Measurements from ENCODE around the gene TSPAN32. TPM values are rescaled to one million over a fixed set of nuclear protein-coding genes. Genes with fewer than 3 reads are reported as not detected.
"Not testable (repeated sequence)": the region's sequence is repeated elsewhere in the genome, so short reads cannot be mapped to it uniquely, and the experiment has no call there.

The TSPAN32 gene
- total RNA-seq, 2 experiments from 2014 or later = 6.0 to 7.6 TPM

DNA sequence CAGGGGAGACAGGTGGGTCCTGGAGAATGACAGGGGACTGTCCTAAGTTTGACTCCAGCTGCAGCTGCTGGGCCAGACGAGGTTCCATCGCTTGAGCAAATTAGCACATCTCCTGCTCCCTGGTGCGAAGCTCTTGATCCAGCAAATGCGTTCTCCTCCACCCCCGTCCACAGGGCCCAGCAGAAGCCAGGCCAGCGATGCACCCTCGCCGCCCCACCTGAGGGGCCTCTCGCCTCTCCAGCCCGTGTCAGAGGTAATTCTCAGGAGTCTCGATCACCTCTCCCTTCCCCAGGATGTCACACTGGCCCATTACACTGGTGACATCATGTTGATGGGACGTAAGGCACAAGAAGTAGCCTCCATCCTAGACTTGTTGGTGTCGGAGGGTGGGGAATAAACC is 55.8 kb downstream of the TSPAN32 start:
- H3K36me3 Mint-ChIP-seq (ENCODE audit: low read depth); H3K4me3 Mint-ChIP-seq; CTCF ChIA-PET; ATAC-seq; POLR2A ChIA-PET; H3K9me3 Mint-ChIP-seq (ENCODE audit: low read depth); H3K4me1 Mint-ChIP-seq; DNase-seq; H3K27me3 Mint-ChIP-seq; H3K27ac Mint-ChIP-seq; intact Hi-C loops (cut with DNase I, micrococcal nuclease): not testable (repeated sequence)

DNA sequence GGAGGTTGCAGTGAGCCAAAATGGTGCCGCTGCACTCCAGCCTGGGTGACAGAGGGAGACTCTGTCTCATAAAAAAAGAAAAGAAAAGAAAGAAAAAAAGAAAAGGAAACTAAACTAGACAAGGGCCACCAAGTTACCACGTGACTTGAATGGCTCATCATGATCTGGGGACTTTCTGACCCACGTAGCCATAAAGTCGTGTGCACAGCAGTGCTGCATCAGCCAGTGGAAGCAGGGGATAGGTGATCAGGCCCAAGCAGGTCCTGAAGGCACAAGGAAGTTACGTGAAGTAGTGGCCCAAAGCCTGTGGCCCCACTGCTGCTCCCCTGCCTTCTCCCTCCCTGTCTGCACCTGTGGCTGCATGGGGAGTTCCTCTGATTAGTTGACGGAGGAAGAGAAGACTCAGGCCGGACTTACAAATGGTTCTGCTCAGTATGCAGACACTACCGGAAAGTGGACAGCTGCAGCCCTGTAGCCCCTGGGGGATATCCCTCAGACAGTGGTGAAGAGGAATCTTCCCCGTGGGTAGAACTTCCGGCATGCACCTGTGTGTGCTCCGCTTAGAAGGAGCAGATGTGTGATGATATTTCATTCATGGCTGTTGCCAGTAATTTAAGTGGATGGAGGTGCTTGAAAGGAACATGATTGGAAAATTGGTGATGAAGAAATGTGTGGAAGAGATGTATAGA is 57.1 kb downstream of the TSPAN32 start:
- POLR2A ChIA-PET = no interaction called here
- no peak overlapping the region for H3K27ac Mint-ChIP-seq
- no peaks in the 10 kb centered on the region for H3K4me1 Mint-ChIP-seq
- H3K9me3 Mint-ChIP-seq (ENCODE audit: low read depth) = no peaks in the 10 kb centered on the region
- H3K36me3 Mint-ChIP-seq (ENCODE audit: low read depth) = no peaks in the 10 kb centered on the region
- H3K4me3 Mint-ChIP-seq = no peak overlapping the region
- ATAC-seq (no peak), DNase-seq (no peak)
- intact Hi-C loops (cut with DNase I, micrococcal nuclease) = no loop called here
- no peaks in the 10 kb centered on the region for H3K27me3 Mint-ChIP-seq
- CTCF ChIA-PET = interaction anchor here (0.6 to 0.8 kb wide), 2 partner anchors 54 to 58 kb away, joined by 3 read pairs; no protein-coding TSS in a partner anchor

DNA sequence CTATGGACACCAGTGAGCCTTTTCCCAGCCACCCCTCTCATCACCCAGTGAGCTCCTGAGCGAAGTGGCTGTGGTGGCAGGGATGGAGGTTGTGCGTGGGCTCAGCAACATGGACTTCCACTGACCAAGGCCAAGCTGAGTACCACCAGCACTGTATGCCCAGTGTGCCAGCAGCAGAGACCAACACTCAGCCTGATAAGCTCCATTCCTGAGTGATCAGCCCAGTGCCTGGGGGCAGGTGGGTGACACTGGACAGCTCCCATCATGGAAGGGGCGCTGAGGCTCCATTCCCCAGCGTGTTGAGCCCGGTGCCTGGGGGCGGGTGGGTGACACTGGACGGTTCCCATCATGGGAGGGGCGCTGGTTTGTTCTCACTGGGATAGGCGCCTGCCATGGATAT is 57.7 kb downstream of the TSPAN32 start:
- ATAC-seq (no peak), DNase-seq (no peak)
- ChIA-PET POLR2A (no interaction called here), CTCF (interaction anchor here (0.5 to 0.6 kb wide), 2 partner anchors 55 to 186 kb away, joined by 3 read pairs; no protein-coding TSS in a partner anchor)
- intact Hi-C loops (cut with DNase I, micrococcal nuclease) = no loop called here
- no peaks in the 10 kb centered on the region for H3K27me3 Mint-ChIP-seq
- no peak overlapping the region for H3K4me3 Mint-ChIP-seq
- H3K27ac Mint-ChIP-seq = no peak overlapping the region
- no peaks in the 10 kb centered on the region for H3K36me3 Mint-ChIP-seq (ENCODE audit: low read depth)
- H3K9me3 Mint-ChIP-seq (ENCODE audit: low read depth) = no peaks in the 10 kb centered on the region
- no peaks in the 10 kb centered on the region for H3K4me1 Mint-ChIP-seq

DNA sequence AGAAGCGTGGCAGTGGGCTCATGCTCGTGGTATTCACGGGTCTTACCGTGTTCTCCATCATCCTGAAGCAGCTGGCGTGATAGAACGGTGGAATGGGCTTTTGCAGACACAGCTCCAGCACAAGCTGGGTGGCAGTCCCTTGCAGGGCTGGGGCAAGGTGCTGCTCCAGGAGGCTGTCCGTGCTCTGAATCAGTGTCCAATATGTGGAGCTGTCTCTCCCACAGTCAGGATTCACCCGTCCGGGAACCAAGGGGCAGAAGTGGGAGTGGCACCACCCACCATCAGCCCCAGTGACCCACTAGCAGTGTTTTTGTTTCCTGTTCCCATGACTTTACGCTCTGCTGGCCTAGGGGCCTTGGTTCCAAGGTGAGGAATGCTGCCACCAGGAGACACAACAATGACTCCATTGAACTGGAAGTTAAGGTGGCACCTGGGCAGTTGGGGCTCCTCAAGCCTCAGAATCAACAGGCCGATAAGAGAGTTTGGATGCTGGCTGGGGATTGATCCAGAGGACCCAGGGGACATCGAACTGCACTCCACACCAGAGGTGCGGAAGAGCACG is 58.3 kb downstream of the TSPAN32 start:
- no peaks in the 10 kb centered on the region for H3K27me3 Mint-ChIP-seq
- intact Hi-C loops (cut with DNase I, micrococcal nuclease) = no loop called here
- ChIA-PET POLR2A (no interaction called here), CTCF (interaction anchor here (0.5 kb wide), 1 partner anchor 186 kb away, joined by 3 read pairs; no protein-coding TSS in a partner anchor)
- no peak overlapping the region for H3K27ac Mint-ChIP-seq
- ATAC-seq (no peak), DNase-seq (no peak)
- H3K4me3 Mint-ChIP-seq = no peak overlapping the region
- no peaks in the 10 kb centered on the region for H3K4me1 Mint-ChIP-seq
- H3K9me3 Mint-ChIP-seq (ENCODE audit: low read depth) = no peaks in the 10 kb centered on the region
- H3K36me3 Mint-ChIP-seq (ENCODE audit: low read depth) = no peaks in the 10 kb centered on the region

DNA sequence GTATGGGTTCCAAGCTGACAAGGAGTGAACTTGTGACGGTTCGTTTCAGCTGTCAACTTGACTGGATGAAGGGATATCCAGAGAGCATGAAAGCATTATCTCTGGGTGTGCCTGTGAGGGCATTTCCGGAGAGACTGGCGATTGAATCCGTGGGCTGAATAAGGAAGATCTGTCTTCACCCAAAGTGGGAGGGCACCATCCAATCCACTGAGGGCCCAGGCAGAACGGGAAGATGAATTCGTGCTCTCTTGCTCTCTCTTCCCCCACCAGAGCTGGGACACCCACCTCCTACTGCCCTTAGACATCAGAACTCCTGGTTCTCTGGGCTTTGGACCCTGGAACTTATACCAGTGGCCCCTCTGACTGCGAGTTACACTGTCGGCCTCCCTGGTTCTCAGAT is 59.8 kb downstream of the TSPAN32 start:
- H3K4me3 Mint-ChIP-seq = no peak overlapping the region
- intact Hi-C loops (cut with DNase I, micrococcal nuclease) = no loop called here
- POLR2A ChIA-PET = no interaction called here
- DNase-seq = no peak
- H3K4me1 Mint-ChIP-seq = no peaks in the 10 kb centered on the region
- H3K27ac Mint-ChIP-seq = no peak overlapping the region
- no peaks in the 10 kb centered on the region for H3K36me3 Mint-ChIP-seq (ENCODE audit: low read depth)
- H3K27me3 Mint-ChIP-seq = no peaks in the 10 kb centered on the region
- no peaks in the 10 kb centered on the region for H3K9me3 Mint-ChIP-seq (ENCODE audit: low read depth)
- no peak for ATAC-seq
- CTCF ChIA-PET = no interaction called here

DNA sequence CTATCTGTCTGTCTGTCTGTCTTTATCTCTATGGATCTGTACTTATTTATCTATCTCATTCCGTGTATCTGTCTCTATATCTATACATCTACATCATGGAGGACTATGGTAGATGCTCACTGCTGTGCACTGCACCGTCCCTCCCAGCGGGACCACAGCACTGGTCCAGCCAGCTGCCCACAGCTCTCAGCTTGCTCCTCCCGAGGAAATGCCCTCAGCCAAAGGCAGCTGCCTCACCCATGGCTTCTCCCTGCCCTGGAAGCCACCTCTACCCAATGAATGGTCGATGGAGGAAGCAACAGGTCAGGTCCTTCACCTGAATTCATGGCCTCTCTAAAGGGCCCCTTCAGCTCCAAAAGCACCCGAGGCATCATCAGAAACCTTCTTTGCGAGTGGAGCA is 60.6 kb downstream of the TSPAN32 start:
- CTCF ChIA-PET = no interaction called here
- intact Hi-C loops (cut with DNase I, micrococcal nuclease) = no loop called here

DNA sequence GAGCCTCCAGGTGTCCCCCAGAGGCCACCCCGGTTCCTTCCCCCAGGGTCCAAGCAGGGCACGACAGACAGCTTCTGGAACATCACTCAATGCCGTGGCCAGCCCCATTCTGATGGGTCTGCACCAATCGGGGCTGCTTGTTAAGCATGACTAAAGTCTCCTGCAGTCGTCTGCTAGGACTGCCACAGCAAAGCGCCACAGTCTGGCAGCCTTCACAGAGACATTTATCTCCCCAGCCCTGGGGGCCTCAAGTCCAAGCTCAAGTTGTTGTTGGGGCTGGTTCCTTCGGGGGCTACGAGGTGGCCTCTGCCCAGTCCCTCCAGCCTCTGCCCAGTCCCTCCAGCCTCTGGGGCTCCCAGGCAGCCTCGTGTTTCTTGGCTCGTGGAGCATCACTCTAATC is 61.3 kb downstream of the TSPAN32 start:
- ChIA-PET POLR2A (no interaction called here), CTCF (interaction anchor here (0.6 kb wide), 1 partner anchor 169 kb away, joined by 3 read pairs; no protein-coding TSS in a partner anchor)
- intact Hi-C loops (cut with DNase I, micrococcal nuclease) = no loop called here
- no peaks in the 10 kb centered on the region for H3K9me3 Mint-ChIP-seq (ENCODE audit: low read depth)
- H3K27me3 Mint-ChIP-seq = no peaks in the 10 kb centered on the region
- no peak overlapping the region for H3K4me3 Mint-ChIP-seq
- no peaks in the 10 kb centered on the region for H3K36me3 Mint-ChIP-seq (ENCODE audit: low read depth)
- no peak overlapping the region for H3K27ac Mint-ChIP-seq
- no peak for ATAC-seq
- no peak for DNase-seq
- no peaks in the 10 kb centered on the region for H3K4me1 Mint-ChIP-seq

More for the DNA sequence above, 60.6 kb downstream of the TSPAN32 start:
- no peak overlapping the region for H3K27ac Mint-ChIP-seq
- DNase-seq (no peak), ATAC-seq (no peak)
- no peaks in the 10 kb centered on the region for H3K36me3 Mint-ChIP-seq (ENCODE audit: low read depth)
- H3K4me3 Mint-ChIP-seq = no peak overlapping the region
- H3K4me1 Mint-ChIP-seq = no peaks in the 10 kb centered on the region
- no peaks in the 10 kb centered on the region for H3K27me3 Mint-ChIP-seq
- no peaks in the 10 kb centered on the region for H3K9me3 Mint-ChIP-seq (ENCODE audit: low read depth)
- POLR2A ChIA-PET = no interaction called here

DNA sequence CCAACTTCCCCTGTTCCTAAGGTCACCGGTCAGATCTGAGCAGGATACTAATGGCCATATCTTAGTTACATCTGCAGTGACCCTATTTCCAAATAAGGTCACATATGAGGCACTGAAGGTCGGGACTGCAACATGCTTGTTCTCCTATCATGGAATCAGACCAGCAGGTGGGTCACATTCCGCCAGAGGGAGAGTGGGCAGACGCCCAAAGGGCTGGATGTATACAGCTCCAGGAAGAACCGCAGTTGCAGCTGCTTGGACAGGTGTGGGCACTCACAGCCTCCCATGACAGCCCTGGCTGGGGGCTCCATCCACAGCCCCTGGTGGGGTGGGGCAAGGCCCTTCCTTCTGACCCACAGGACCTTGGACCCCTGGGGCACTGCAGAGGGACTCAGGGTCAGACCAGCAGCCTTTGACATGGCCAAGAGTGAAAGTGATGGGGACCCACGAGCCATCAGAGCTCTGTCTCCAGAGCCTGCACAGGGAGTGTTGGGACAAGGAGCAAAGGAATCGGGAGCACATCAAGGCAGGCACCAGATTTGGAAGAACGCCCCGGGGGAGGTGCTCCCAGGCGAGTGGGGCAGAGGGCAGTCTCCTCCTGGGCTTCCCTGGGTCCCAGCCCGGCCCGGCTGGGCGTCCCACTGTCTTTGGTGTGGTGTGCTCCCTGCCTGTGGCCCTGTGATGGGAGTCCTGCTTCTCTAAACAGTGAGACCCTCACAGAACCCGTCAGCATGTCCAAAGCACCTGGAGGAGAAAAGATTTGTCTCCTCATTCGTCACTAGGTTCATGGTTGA is 62.0 kb downstream of the TSPAN32 start:
- H3K4me3 Mint-ChIP-seq = no peak overlapping the region

DNA sequence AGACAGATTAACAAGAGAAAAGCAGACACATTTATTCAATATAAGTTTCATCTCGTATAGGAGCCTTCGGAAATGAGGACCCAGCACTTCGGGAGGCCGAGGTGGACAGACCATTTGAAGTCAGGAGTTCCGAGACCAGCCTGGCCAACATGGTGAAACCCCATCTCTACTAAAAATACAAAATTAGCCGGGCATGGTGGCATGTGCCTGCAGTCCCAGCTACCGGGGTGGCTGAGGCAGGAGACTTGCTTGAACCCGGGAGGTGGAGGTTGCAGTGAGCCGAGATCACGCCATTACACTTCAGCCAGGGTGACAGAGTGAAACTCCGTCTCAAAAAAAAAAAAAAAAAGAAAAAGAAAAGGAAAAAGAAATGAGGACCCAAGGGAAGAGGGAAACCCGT is 62.6 kb downstream of the TSPAN32 start:
- H3K4me3 Mint-ChIP-seq; CTCF ChIA-PET; H3K9me3 Mint-ChIP-seq (ENCODE audit: low read depth); H3K4me1 Mint-ChIP-seq; H3K36me3 Mint-ChIP-seq (ENCODE audit: low read depth); H3K27ac Mint-ChIP-seq; intact Hi-C loops (cut with DNase I, micrococcal nuclease); DNase-seq; POLR2A ChIA-PET; ATAC-seq; H3K27me3 Mint-ChIP-seq: not testable (repeated sequence)

More for the DNA sequence above, 62.0 kb downstream of the TSPAN32 start:
- ChIA-PET POLR2A (no interaction called here), CTCF (no interaction called here)
- H3K27ac Mint-ChIP-seq = no peak overlapping the region
- H3K27me3 Mint-ChIP-seq = no peaks in the 10 kb centered on the region
- no peaks in the 10 kb centered on the region for H3K36me3 Mint-ChIP-seq (ENCODE audit: low read depth)
- no peaks in the 10 kb centered on the region for H3K9me3 Mint-ChIP-seq (ENCODE audit: low read depth)
- no peaks in the 10 kb centered on the region for H3K4me1 Mint-ChIP-seq
- no peak for ATAC-seq
- intact Hi-C loops (cut with DNase I, micrococcal nuclease) = no loop called here
- no peak for DNase-seq

DNA sequence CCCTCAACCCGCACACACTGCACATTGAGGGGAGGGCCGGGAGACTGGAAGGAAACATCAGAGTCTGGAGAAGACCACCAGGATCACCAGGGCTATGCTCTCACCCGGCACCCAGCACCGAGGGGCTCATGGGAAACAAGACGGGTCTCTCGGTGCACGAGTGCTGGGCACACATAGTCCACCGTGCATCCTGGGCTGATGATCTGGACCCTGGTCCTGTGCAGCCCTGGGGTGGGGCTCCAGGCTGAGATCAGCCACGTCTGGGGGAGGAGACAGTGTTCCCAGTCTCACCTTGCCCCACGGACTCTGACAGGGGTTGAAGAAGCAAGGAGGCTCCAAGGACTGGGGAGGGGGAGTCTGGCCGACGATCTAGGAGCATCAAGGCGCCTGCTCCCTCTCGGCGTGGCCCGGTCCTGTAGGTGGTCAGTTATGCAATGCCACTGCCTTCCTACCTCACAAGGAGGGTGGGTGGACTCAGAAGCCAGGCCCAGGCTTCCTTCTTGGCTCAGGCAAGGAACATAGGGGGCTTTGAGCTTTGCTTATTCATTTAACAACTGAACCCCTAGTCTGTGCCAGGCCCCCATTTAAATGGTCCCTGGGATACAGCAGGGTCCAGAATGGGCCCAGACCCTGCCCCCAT is 63.9 kb downstream of the TSPAN32 start:
- ChIA-PET CTCF (interaction anchor here (1.4 kb wide), 1 partner anchor 60 kb away, joined by 7 read pairs; no protein-coding TSS in a partner anchor), POLR2A (no interaction called here)
- intact Hi-C loops (cut with DNase I, micrococcal nuclease) = no loop called here
- no peaks in the 10 kb centered on the region for H3K9me3 Mint-ChIP-seq (ENCODE audit: low read depth)
- no peak overlapping the region for H3K4me3 Mint-ChIP-seq
- no peaks in the 10 kb centered on the region for H3K27me3 Mint-ChIP-seq
- H3K4me1 Mint-ChIP-seq = no peaks in the 10 kb centered on the region
- ATAC-seq (no peak), DNase-seq (no peak)
- H3K27ac Mint-ChIP-seq = no peak overlapping the region
- H3K36me3 Mint-ChIP-seq (ENCODE audit: low read depth) = no peaks in the 10 kb centered on the region

DNA sequence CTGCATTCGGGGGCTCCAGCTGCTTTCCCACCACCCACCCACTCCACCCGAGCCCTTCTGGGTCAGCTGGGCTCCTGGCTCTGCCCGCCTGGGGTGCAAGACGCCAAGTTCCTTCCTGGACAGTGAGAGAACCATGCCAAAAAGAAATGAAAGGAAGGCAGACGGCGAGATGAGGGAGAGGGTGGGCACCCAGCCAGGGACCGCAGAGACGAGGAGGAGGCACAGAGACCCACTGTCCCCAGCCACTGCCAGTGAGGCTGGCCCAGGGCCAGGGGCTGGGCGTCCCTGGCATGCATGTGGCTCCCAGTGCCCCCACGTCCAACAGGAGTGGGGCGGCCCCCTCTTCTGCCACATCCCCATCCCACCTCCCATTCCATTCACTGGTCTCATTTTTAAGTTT is 64.5 kb downstream of the TSPAN32 start:
- intact Hi-C loops (cut with DNase I, micrococcal nuclease) = no loop called here
- no peak for ATAC-seq
- ChIA-PET POLR2A (no interaction called here), CTCF (interaction anchor here (1.4 kb wide), 1 partner anchor 60 kb away, joined by 7 read pairs; no protein-coding TSS in a partner anchor)
- Mint-ChIP-seq H3K4me3 (no peak overlapping the region), H3K27me3 (no peaks in the 10 kb centered on the region), H3K27ac (no peak overlapping the region), H3K9me3 (ENCODE audit: low read depth) (no peaks in the 10 kb centered on the region), H3K36me3 (ENCODE audit: low read depth) (no peaks in the 10 kb centered on the region), H3K4me1 (no peaks in the 10 kb centered on the region)
- no peak for DNase-seq
